Measurements from ENCODE around the gene PIGH. TPM values are rescaled to one million over a fixed set of nuclear protein-coding genes. Genes with fewer than 3 reads are reported as not detected.

Gene PIGH
- total and polyA plus RNA-seq, 2 of the 13 experiments (the other 11 are each of a cell fraction or from before 2014, with no cell fraction given), result 30.0 to 43.5 TPM

GRCh38 chr14:67569011-67569650, 30.9 kb downstream of the PIGH start:
- no peak for FAIRE-seq
- in situ Hi-C loops (cut with HindIII; ENCODE audit: extremely low pct_ligation_motif_present, low pct_unique_long_range_greater_than_20kb), result loop anchor here (5.0 kb wide), 2 partner anchors 42 to 147 kb away; no protein-coding TSS in a partner anchor
- ChIA-PET CTCF (ENCODE audit: low intra/inter-chr PET ratio, low total read pairs) (no interaction called here), POLR2A (no interaction called here)
- no peak for ATAC-seq
- Histone ChIP-seq H3K27me3 (ENCODE audit: control insufficient read depth in 1 of 2, insufficient read depth in 2 of 2, low read length in 2 of 2) (no peaks in the 10 kb centered on the region), H4K20me1 (ENCODE audit: insufficient read depth, low read length) (no peaks in the 10 kb centered on the region), H3K4me1 (ENCODE audit: insufficient read depth, low read length) (peaks cover 14% of the 10 kb centered on the region), H3K9ac (ENCODE audit: insufficient read depth, low read depth, low read length) (no peak overlapping the region), H3K9me3 (ENCODE audit: low read length) (no peaks in the 10 kb centered on the region), H3K4me3 (replicated peaks in 1 of 3; ENCODE audit: insufficient read depth in 1 of 3, low read depth in 2 of 3, low read length in 3 of 3) (no peak overlapping the region), H3K36me3 (replicated peaks in 1 of 2; ENCODE audit: control insufficient read depth in 1 of 2, insufficient read depth in 2 of 2, low read length in 2 of 2) (no peaks in the 10 kb centered on the region), H2AFZ (ENCODE audit: low read length) (no peak overlapping the region), H3K4me2 (ENCODE audit: low read depth, low read length) (no peak overlapping the region), H3K27ac (ENCODE audit: extremely low read length, insufficient read depth, low read length) (no peak overlapping the region), H3K79me2 (ENCODE audit: insufficient read depth, low read length) (no peaks in the 10 kb centered on the region)
- intact Hi-C loops (cut with micrococcal nuclease; ENCODE audit: unreplicated experiment), result no loop called here
- no peak for DNase-seq (ENCODE audit: low spot score)
- WGBS (ENCODE audit: low lambda C conversion rate), result 98% methylated on average over 7 of the region's 11 CpGs
- TF ChIP-seq TCF7 (IDR thresholded peaks at IDR 0.05; ENCODE audit: low read depth) (no peak), DPF2 (CRISPR knock-in tag; IDR thresholded peaks at IDR 0.05; ENCODE audit: borderline replicate concordance, low read depth) (no peak), GTF3A (CRISPR knock-in tag; conservative IDR thresholded peaks at IDR 0.05) (no peak), SAP130 (CRISPR knock-in tag; IDR thresholded peaks at IDR 0.05; ENCODE audit: low read depth) (no peak), CEBPZ (IDR thresholded peaks at IDR 0.05; ENCODE audit: low read length) (no peak), ARHGAP35 (CRISPR knock-in tag; IDR thresholded peaks at IDR 0.05; ENCODE audit: borderline replicate concordance) (no peak), SRF (IDR thresholded peaks at IDR 0.05; ENCODE audit: low read depth, low read length) (no peak), ZC3H13 (CRISPR knock-in tag; IDR thresholded peaks at IDR 0.05) (no peak), ZNF205 (CRISPR knock-in tag; IDR thresholded peaks at IDR 0.05) (no peak), SATB2 (CRISPR knock-in tag; IDR thresholded peaks at IDR 0.05) (no peak), USF2 (IDR thresholded peaks at IDR 0.05; ENCODE audit: low read depth, low read length) (no peak), USF2 (CRISPR knock-in tag; IDR thresholded peaks at IDR 0.05; ENCODE audit: borderline replicate concordance) (no peak), SOX5 (CRISPR knock-in tag; IDR thresholded peaks at IDR 0.05; ENCODE audit: borderline replicate concordance) (no peak), ZNF513 (CRISPR knock-in tag; conservative IDR thresholded peaks at IDR 0.05) (no peak), CHD2 (IDR thresholded peaks at IDR 0.05; ENCODE audit: low read depth, low read length) (no peak), CREB3 (CRISPR knock-in tag; IDR thresholded peaks at IDR 0.05) (no peak), GABPA (IDR thresholded peaks at IDR 0.05; ENCODE audit: low read depth, low read length) (no peak), GABPA (CRISPR knock-in tag; IDR thresholded peaks at IDR 0.05; ENCODE audit: low read depth) (no peak)
- no TSS peak for BruUV-seq (replicated peaks)

Data from HepG2 (cell line).